GM19463 (cell line): ENCODE data around the gene POMP.
"Not testable (repeated sequence)": the region's sequence is repeated elsewhere in the genome, so short reads cannot be mapped to it uniquely, and the experiment has no call there.

ENCODE experiments used
- ATAC-seq: cut with Tn5 transposase; IDR thresholded peaks from one replicate; pipeline ENCODE4 v1.9.1; 2021; ENCODE audit warnings: mild to moderate bottlenecking, moderate library complexity; ENCODE audit not compliant: unreplicated experiment

The POMP gene

GRCh38 chr13:28693605-28694491 is 34.9 kb downstream of the POMP start:
- not testable (repeated sequence) for ATAC-seq

GRCh38 chr13:28697441-28697840 is 38.5 kb downstream of the POMP start:
- ATAC-seq: no peak

- no peak for ATAC-seq
Measured at GRCh38 chr13:28699246-28699645, 40.3 kb downstream of the POMP start.

- no peak for ATAC-seq
Measured at GRCh38 chr13:28704282-28704681, 45.4 kb downstream of the POMP start.

- no peak for ATAC-seq
Measured at GRCh38 chr13:28704919-28705318, 46.0 kb downstream of the POMP start.

GRCh38 chr13:28705461-28706083 is 46.6 kb downstream of the POMP start:
- no peak for ATAC-seq

- peak; percentile 99 for ATAC-seq
Measured at GRCh38 chr13:28707629-28708427, 48.9 kb downstream of the POMP start.

DNA sequence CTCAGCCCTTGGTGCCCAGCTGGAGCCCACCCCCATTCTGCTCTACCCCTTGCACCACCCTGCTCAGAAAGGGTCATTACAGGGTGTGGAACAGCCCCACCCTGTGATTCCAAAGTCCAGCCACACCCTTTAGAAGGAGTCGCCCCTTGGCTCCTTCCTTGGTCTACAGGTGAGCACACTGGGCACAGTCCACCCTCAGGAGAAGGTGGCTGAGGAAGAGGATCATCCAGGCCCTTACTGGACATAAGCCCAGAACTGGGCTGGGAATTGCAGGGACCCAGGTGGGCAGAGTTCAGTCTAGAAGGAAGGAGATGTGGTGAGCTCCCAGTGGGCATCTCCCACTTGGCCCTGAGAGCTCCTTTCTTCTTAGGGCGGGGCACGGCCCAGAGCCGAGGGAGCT is 51.2 kb downstream of the POMP start:
- ATAC-seq: no peak

DNA sequence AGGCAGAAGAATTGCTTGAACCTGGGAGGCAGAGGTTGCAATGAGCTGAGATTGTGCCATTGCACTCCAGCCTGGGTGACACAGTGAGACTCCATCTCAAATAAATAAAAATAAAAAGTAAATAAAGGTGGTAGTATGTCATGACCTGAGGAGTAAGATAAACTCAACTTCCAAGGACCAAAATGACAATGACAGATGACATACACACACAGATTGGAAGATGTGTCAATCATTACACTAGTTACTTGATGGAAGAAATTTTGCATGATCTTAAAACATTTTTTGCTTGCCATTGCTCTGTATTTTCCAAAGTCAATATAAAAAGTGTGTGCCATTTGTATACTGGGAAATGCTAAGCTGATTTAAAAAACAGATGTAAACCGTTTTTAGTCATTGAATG is 55.7 kb downstream of the POMP start:
- no peak for ATAC-seq

DNA sequence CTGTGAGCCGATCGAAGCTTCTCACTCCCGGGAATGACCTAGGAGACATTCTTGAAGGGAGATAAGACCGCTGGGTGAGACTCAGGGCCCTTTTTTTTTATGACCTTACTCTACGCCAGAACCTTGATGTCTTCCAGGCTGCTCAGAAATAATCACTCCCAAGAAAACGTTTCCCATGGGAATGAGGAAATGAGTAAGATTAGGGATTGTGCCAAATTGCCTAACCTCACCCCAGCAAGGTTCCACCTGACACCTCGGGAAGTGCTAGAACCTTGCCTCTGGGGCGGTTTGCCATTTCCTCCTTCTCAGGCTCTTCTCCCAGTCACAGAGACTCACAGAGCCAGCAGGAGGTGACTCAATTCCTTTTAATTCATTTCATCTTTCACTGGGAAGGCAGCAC is 57.6 kb downstream of the POMP start:
- ATAC-seq: no peak

DNA sequence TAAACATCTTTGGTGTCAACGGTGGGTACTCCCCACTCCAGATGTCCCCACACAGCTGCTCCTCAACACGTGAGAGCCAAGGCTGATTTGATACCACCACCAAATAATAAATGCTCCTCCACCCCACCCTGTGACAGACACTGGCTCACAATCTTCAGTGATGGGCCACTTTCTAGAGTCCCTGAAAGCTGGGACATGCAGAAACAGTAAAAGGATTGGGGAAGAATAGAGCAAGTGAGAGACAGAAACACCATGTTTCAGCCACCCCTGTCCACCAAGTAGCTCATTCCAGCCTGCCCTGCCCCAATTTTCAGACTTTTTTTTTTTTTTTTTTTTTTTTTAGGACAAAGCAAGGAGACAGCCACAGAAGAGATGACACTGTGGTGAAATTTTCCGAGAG is 58.2 kb downstream of the POMP start:
- ATAC-seq: no peak

DNA sequence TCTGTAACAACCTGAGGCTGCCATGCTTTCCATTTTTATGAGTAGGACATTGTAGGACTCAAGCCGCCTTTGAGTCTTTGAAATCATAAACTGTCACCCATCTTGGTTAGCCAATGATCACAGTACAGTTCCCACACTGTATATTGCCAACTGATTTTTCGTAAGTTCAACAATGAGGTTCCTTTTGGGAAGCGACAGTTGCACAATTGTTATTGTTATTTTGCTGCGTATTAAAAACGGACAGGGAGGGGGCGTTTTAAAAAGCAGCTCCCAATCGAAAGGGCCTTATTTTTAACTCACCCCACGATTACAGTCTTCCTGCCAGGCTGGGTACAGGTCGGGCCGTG is 59.2 kb downstream of the POMP start:
- no peak for ATAC-seq

- ATAC-seq: peak; percentile 99
Measured at GRCh38 chr13:28718543-28719226, 59.8 kb downstream of the POMP start, which contains the start of gene SLC46A3. Gene SLC46A3, minus strand, starts transcription at chr13:28718970. Its CDS starts 972 bp downstream, at chr13:28717998.

DNA sequence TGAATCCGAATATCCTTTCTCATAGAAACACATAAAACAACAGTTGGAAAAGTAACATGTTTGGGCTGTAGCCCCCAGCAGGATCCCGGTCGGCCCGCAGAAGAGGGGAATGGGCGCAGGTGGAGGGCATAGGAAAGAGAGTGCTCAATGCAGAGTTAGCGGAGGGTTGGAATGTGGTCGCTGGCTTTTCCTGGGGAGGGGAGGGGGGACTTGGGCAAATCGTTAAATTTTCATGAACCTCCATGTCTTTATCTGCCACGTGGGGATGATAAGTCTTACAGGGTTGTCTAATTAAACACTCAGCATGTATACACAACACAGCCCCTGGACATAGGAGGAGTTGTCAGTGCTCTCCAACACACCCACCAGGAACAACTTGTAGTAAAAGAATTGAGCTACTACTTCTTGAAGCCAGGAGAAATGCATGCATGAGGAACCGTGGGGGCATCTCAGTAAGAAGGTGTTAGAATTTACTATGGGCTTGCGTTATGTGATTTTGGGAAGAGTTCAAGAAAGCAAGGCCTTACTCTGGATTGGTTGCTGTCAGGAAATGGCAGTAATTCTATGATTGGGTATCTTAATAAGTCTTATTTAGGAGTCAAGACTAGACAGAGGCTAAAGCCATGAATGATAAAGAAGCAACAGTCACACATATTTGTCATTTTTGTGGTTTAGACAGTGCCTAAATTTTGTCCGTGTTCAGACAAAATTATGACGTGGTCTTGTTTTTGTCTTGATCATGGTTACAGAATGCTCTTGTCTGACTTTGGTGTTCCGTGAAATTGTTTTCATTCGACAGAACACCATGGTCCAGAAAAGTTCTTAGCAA is 60.5 kb downstream of the POMP start:
- ATAC-seq: no peak

GRCh38 chr13:28723806-28724205 is 64.9 kb downstream of the POMP start:
- no peak for ATAC-seq

DNA sequence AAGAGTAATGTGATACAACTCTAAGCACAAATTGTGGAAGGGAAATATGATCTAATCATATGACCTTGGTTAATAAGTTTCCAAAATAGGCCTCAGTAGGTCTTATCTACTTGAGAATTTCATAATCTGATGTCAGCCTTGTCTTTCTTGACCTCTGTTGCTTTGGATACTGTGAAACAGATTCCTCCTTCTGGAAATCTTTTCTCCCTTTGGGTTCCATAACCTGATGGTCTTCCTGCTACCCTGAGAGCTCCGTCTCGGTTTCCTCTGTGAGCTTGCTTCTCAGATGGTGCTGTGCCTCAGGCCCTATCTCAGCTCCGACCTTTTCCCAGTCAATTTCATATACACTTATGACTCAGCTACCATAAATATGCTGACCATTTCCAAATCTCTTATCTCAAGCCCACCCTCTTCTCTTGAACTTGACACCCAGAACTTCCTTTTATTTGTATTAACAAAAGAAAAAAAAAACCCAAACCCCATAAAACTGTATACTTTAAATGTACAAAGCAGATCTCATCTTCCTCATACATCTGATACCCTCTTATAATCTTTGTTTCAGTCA is 66.2 kb downstream of the POMP start:
- no peak for ATAC-seq
